B cell (primary cell): ENCODE data around the gene PRKN. TPM values are rescaled to one million over a fixed set of nuclear protein-coding genes. Genes with fewer than 3 reads are reported as not detected.

Experiments
- ATAC-seq: fragments of 200-7000 bp; cut with Tn5 transposase; one replicate; pipeline ENCODE4 v1.10.0; 2021; ENCODE audit warnings: low read depth, mild to moderate bottlenecking, moderate number of reproducible peaks, moderate library complexity
- CTCF ChIA-PET: fragments of 350-600 bp; sonication (Branson Sonifier 250); formaldehyde crosslinking; loops from one replicate; lab custom pipeline; 2021; ENCODE audit warnings: antibody characterized with exemption, inconsistent platforms; lab: Charles Lee
- POLR2A ChIA-PET: fragments of 350-600 bp; sonication (Branson Sonifier 250); formaldehyde crosslinking; loops from one replicate; lab custom pipeline; 2021; ENCODE audit warnings: antibody characterized with exemption; lab: Charles Lee
- DNase-seq: peaks from one replicate; pipeline ENCODE4 v3.0.0; 2013
- H2AFZ ChIP-seq: 2 replicates; pipeline ENCODE4 v1.6.1; 2012; ENCODE audit warnings: mild to moderate bottlenecking, low read depth, low read length; ENCODE audit not compliant: insufficient read depth, poor library complexity, severe bottlenecking
- H3K27ac ChIP-seq, 2 donors: 1 replicate in 1 of 2; 2 replicates in 1 of 2; pipeline ENCODE4 v1.5.1; 2012 to 2013; ENCODE audit warnings: low read length in 2 of 2, mild to moderate bottlenecking in 2 of 2, moderate library complexity in 1 of 2
- H3K27me3 ChIP-seq, 4 experiments: fragments of 200-600 bp in 1 of 4; sonication (generic) in 1 of 4; replicated peaks in 1 of 4; 1 replicate in 2 of 4; 2 replicates in 2 of 4; pipeline versions ENCODE4 v1.6.1 to v1.7.0; 2013 to 2016; ENCODE audit warnings: low read length in 3 of 4, mild to moderate bottlenecking in 2 of 4, mixed read lengths in 1 of 4, moderate library complexity in 1 of 4; ENCODE audit not compliant: insufficient read depth in 4 of 4, control insufficient read depth in 3 of 4; ENCODE audit errors: control extremely low read depth in 1 of 4
- H3K36me3 ChIP-seq, 2 experiments: replicated peaks in 1 of 2; 1 replicate in 1 of 2; 2 replicates in 1 of 2; pipeline versions ENCODE4 v1.6.1 to v1.7.1; 2013; ENCODE audit warnings: low read length in 1 of 2; ENCODE audit not compliant: insufficient read depth in 2 of 2, control insufficient read depth in 1 of 2; ENCODE audit errors: control extremely low read depth in 1 of 2, extremely low read depth in 1 of 2
- H3K4me1 ChIP-seq, 2 donors: fragments of 200-600 bp in 1 of 2; sonication (generic) in 1 of 2; 1 replicate in 1 of 2; 2 replicates in 1 of 2; pipeline versions ENCODE4 v1.5.1 to v1.6.1; 2013 to 2017; ENCODE audit warnings: low read length in 2 of 2; ENCODE audit not compliant: control insufficient read depth in 2 of 2, insufficient read depth in 2 of 2
- H3K4me2 ChIP-seq: replicated peaks from 2 replicates; pipeline ENCODE3; 2012; ENCODE audit warnings: mild to moderate bottlenecking, low read depth, low read length; ENCODE audit not compliant: poor library complexity, severe bottlenecking
- H3K4me3 ChIP-seq, 5 experiments: fragments of 200-600 bp in 1 of 5; sonication (generic) in 1 of 5; 1 replicate in 3 of 5; 2 replicates in 2 of 5; pipeline versions ENCODE4 v1.5.1 to v1.7.0; 2011 to 2016; ENCODE audit warnings: low read length in 4 of 5, mild to moderate bottlenecking in 4 of 5, low read depth in 2 of 5, control low read depth in 1 of 5, moderate library complexity in 1 of 5; ENCODE audit not compliant: insufficient read depth in 1 of 5; ENCODE audit errors: control extremely low read depth in 1 of 5, extremely low read depth in 1 of 5
- H3K79me2 ChIP-seq: fragments of 200-600 bp; sonication (generic); one replicate; pipeline ENCODE4 v1.6.0; 2016; ENCODE audit warnings: low read length; ENCODE audit not compliant: control insufficient read depth, insufficient read depth
- H3K9ac ChIP-seq: fragments of 200-600 bp; sonication (generic); 2 replicates; pipeline ENCODE4 v1.6.1; 2017; ENCODE audit warnings: mild to moderate bottlenecking, low read length, moderate library complexity
- H3K9me3 ChIP-seq, 3 donors: one replicate each; pipeline versions ENCODE4 v1.6.1 to v1.7.1; 2013; ENCODE audit warnings: low read length in 2 of 3; ENCODE audit not compliant: control insufficient read depth in 2 of 3, insufficient read depth in 1 of 3; ENCODE audit errors: control extremely low read depth in 1 of 3
- H4K20me1 ChIP-seq: 2 replicates; pipeline ENCODE4 v1.6.0; 2012; ENCODE audit warnings: mild to moderate bottlenecking, low read length; ENCODE audit not compliant: insufficient read depth, control insufficient read depth, poor library complexity, severe bottlenecking
- H3K27ac Mint-ChIP-seq: one replicate; pipeline ENCODE4 v1.8.0; 2021; ENCODE audit warnings: mixed read lengths
- H3K27me3 Mint-ChIP-seq: one replicate; pipeline ENCODE4 v1.8.0; 2021; ENCODE audit warnings: mixed read lengths
- H3K4me1 Mint-ChIP-seq: one replicate; pipeline ENCODE4 v1.8.0; 2021; ENCODE audit warnings: mixed read lengths
- H3K4me3 Mint-ChIP-seq: one replicate; pipeline ENCODE4 v1.8.0; 2021; ENCODE audit warnings: mixed read lengths
- H3K9me3 Mint-ChIP-seq: one replicate; pipeline ENCODE4 v1.8.0; 2022; ENCODE audit warnings: mixed read lengths; ENCODE audit not compliant: insufficient read depth
- EZH2 ChIP-seq: IDR thresholded peaks from 2 replicates; pipeline ENCODE4 v1.6.1; 2012; ENCODE audit warnings: borderline replicate concordance, low read depth, mild to moderate bottlenecking, moderate library complexity, low read length; ENCODE audit not compliant: insufficient read depth, poor library complexity, severe bottlenecking
- WGBS: methylation state at CpG from one replicate; pipeline ENCODE4 v1.1.5; 2013; ENCODE audit warnings: missing lambda C conversion rate; ENCODE audit not compliant: insufficient coverage; 5-methylcytosine and 5-hydroxymethylcytosine counted together
- intact Hi-C: fragments of 100-400 bp; cut with micrococcal nuclease; formaldehyde crosslinking; loops from one replicate; pipeline ENCODE4 v1.10.0; 2022
- polyA plus RNA-seq: library from polyadenylated mRNA; depleted of rRNA; stranded (reverse); fragments of >200 nt; gene quantifications from 2 replicates; pipeline ENCODE4 v1.2.3, GENCODE V29; 2012
- total RNA-seq, 2 donors: library from RNA; stranded (reverse); fragments of 120-200 nt in 1 of 2; gene quantifications; 1 replicate in 1 of 2; 2 replicates in 1 of 2; pipeline versions ENCODE4 v1.2.3 to v1.2.4, GENCODE V29; 2013 to 2022
- TF ChIP-seq, protein P1 (sequence below): fragments of 200-600 bp; IDR thresholded peaks from one replicate; pipeline ENCODE4 v1.8.0; 2022; ENCODE audit warnings: antibody characterized with exemption, mild to moderate bottlenecking

The PRKN gene
- total and polyA plus RNA-seq, 2 donors (not counting 1 experiment from before 2014, with no cell fraction given), result 1.6 to 6.2 TPM

DNA sequence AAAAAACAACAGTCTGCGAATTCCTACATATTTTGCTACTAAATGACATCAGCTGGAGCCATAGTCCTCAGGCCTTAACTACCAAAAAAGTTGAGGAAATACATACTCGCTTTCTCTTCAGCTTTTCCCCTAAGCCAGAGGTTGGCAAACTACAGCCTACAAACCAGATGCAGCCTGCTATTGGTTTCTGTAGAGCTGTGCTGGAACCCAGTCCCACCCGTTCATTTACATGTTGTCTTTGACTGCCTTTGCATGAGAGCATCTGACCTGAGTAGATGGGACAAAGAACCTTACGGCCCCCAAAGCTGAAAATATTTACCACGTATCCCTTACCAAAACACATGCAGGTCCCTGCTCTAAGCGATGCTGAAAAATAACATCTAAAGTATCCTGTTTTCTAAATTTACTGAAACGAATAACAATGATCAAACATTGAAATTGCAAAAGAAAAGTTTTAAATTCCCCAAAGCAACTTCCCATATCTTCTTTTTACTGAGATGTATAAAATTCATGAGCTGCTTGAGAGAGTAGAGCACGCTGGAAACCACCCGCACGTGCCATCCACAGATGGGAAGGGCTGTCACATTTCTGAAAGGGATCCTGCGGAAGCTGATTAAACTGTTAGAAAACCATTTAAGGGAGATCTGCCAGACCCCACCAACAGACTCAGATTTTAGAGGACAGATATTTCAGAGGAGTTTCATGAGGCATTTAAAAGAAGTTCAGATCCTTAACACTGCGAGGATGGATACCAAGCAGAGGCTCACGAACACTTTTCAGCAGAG, 124.1 kb downstream of the PRKN start:
- 98% methylated on average over 5 of the region's 13 CpGs for WGBS
- Histone ChIP-seq H3K4me2 (no peak overlapping the region), H3K4me1 (no peaks in the 10 kb centered on the region), H2AFZ (no peak overlapping the region), H3K27me3 (no peaks in the 10 kb centered on the region), H3K27ac (no peak overlapping the region), H3K4me3 (no peak overlapping the region), H3K9me3 (no peaks in the 10 kb centered on the region), H4K20me1 (no peaks in the 10 kb centered on the region), H3K36me3 (no peaks in the 10 kb centered on the region), H3K9ac (no peak overlapping the region), H3K79me2 (no peaks in the 10 kb centered on the region)
- ATAC-seq (no peak), DNase-seq (no peak)
- Mint-ChIP-seq H3K4me1 (no peaks in the 10 kb centered on the region), H3K27me3 (no peaks in the 10 kb centered on the region), H3K9me3 (no peaks in the 10 kb centered on the region), H3K4me3 (no peak overlapping the region), H3K27ac (no peak overlapping the region)
- ChIA-PET CTCF (no interaction called here), POLR2A (no interaction called here)
- intact Hi-C loops, result no loop called here
- no peak for TF ChIP-seq EZH2
- TF ChIP-seq, protein P1, sequence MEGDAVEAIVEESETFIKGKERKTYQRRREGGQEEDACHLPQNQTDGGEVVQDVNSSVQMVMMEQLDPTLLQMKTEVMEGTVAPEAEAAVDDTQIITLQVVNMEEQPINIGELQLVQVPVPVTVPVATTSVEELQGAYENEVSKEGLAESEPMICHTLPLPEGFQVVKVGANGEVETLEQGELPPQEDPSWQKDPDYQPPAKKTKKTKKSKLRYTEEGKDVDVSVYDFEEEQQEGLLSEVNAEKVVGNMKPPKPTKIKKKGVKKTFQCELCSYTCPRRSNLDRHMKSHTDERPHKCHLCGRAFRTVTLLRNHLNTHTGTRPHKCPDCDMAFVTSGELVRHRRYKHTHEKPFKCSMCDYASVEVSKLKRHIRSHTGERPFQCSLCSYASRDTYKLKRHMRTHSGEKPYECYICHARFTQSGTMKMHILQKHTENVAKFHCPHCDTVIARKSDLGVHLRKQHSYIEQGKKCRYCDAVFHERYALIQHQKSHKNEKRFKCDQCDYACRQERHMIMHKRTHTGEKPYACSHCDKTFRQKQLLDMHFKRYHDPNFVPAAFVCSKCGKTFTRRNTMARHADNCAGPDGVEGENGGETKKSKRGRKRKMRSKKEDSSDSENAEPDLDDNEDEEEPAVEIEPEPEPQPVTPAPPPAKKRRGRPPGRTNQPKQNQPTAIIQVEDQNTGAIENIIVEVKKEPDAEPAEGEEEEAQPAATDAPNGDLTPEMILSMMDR, result no peak

DNA sequence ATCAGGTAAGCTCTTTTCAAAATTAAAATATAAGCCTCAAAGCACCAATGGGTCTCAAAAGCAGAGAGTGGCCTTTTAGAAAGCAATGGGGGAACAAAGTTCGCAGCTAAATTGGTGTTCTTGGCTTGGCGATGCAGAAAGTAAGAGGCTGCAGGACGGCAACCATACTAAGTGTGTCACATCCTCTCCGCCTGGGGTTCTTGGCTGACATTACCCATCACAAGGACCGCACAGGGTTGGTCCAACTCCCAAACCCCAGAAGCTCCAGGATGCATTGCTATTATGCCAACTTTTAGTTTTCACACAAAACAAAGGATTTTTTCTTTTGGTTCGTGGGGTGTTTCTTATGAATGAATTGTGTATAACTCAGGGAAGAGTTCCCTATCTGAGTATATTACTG, 124.8 kb downstream of the PRKN start:
- Histone ChIP-seq H4K20me1 (no peaks in the 10 kb centered on the region), H3K4me1 (no peaks in the 10 kb centered on the region), H3K27ac (no peak overlapping the region), H2AFZ (no peak overlapping the region), H3K79me2 (no peaks in the 10 kb centered on the region), H3K36me3 (no peaks in the 10 kb centered on the region), H3K4me2 (no peak overlapping the region), H3K9me3 (no peaks in the 10 kb centered on the region), H3K4me3 (no peak overlapping the region), H3K27me3 (no peaks in the 10 kb centered on the region), H3K9ac (no peak overlapping the region)
- TF ChIP-seq, protein P1, result no peak
- TF ChIP-seq EZH2, result no peak
- Mint-ChIP-seq H3K27ac (no peak overlapping the region), H3K9me3 (no peaks in the 10 kb centered on the region), H3K4me1 (no peaks in the 10 kb centered on the region), H3K4me3 (no peak overlapping the region), H3K27me3 (no peaks in the 10 kb centered on the region)
- 100% methylated on average over 4 of the region's 6 CpGs for WGBS
- ATAC-seq, result no peak
- ChIA-PET POLR2A (no interaction called here), CTCF (no interaction called here)
- no peak for DNase-seq
- intact Hi-C loops, result no loop called here
